HTR-8/SVneo (cell line): ENCODE results near the gene WIPF3.

Experiments
- DNase-seq: peaks from one replicate; pipeline ENCODE4 v3.0.0; 2011; ENCODE audit warnings: low spot score, mixed read lengths; ENCODE audit not compliant: insufficient read length
- FAIRE-seq: peaks from 2 replicates; lab custom pipeline; 2011; peaks lifted over from hg19 to GRCh38; lab: Jason Lieb, UNC

The WIPF3 gene

GRCh38 chr7:29896685-29897411, 90.5 kb downstream of the WIPF3 start:
- FAIRE-seq (no peak), DNase-seq (no peak)

- no peak for DNase-seq
- FAIRE-seq: no peak
Observed at GRCh38 chr7:29898301-29898700, 92.0 kb downstream of the WIPF3 start.

- FAIRE-seq (no peak), DNase-seq (no peak)
Observed at GRCh38 chr7:29900745-29901144, 94.4 kb downstream of the WIPF3 start.

- DNase-seq: no peak
- no peak for FAIRE-seq
Observed at GRCh38 chr7:29906200-29907022, 100.1 kb downstream of the WIPF3 start.

GRCh38 chr7:29914180-29914579, 107.9 kb downstream of the WIPF3 start:
- DNase-seq: no peak
- no peak for FAIRE-seq

- FAIRE-seq (no peak), DNase-seq (no peak)
Observed at GRCh38 chr7:29915481-29916215, 109.3 kb downstream of the WIPF3 start.

- no peak for DNase-seq
- FAIRE-seq: no peak
Observed at GRCh38 chr7:29917641-29918040, 111.3 kb downstream of the WIPF3 start.

- no peak for FAIRE-seq
Observed at GRCh38 chr7:29918850-29919249, 112.5 kb downstream of the WIPF3 start.

GRCh38 chr7:29919790-29920189, 113.5 kb downstream of the WIPF3 start:
- FAIRE-seq: no peak

More at GRCh38 chr7:29918850-29919249, 112.5 kb downstream of the WIPF3 start:
- DNase-seq: no peak

GRCh38 chr7:29920491-29920890, 114.2 kb downstream of the WIPF3 start:
- DNase-seq: no peak
- FAIRE-seq: no peak

More at GRCh38 chr7:29919790-29920189, 113.5 kb downstream of the WIPF3 start:
- no peak for DNase-seq

GRCh38 chr7:29921404-29922010, 115.2 kb downstream of the WIPF3 start:
- FAIRE-seq (peak; percentile 52), DNase-seq (peak; percentile 67)

GRCh38 chr7:29922921-29923700, 116.8 kb downstream of the WIPF3 start:
- no peak for FAIRE-seq
- no peak for DNase-seq

GRCh38 chr7:29924006-29924405, 117.7 kb downstream of the WIPF3 start:
- no peak for DNase-seq
- no peak for FAIRE-seq

GRCh38 chr7:29924684-29925083, 118.4 kb downstream of the WIPF3 start:
- DNase-seq (no peak), FAIRE-seq (no peak)

- no peak for DNase-seq
- no peak for FAIRE-seq
Observed at GRCh38 chr7:29926216-29926615, 119.9 kb downstream of the WIPF3 start.

GRCh38 chr7:29926741-29927140, 120.4 kb downstream of the WIPF3 start:
- DNase-seq (no peak), FAIRE-seq (no peak)

- DNase-seq (no peak), FAIRE-seq (no peak)
Observed at GRCh38 chr7:29929018-29929807, 122.9 kb downstream of the WIPF3 start.

GRCh38 chr7:29935111-29935510, 128.8 kb downstream of the WIPF3 start:
- FAIRE-seq (no peak), DNase-seq (no peak)

GRCh38 chr7:29937132-29937531, 130.8 kb downstream of the WIPF3 start:
- no peak for DNase-seq
- FAIRE-seq: no peak
